Activated naive CD4-positive, alpha-beta T cell treated with anti-CD3 and anti-CD28 coated beads, Interleukin-2, amount 50 U/mL, for 72 hours (primary cell): ENCODE measurements around the gene MTCH2. TPM values are rescaled to one million over a fixed set of nuclear protein-coding genes. Genes with fewer than 3 reads are reported as not detected.

Experiments
- ATAC-seq, 2 donors: fragments of 150-1000 bp; cut with Tn5 transposase; 2 replicates each; pipeline ENCODE4 v1.10.0; 2021; ENCODE audit warnings: mild to moderate bottlenecking in 2 of 2, moderate library complexity in 2 of 2
- DNase-seq, 2 donors: peaks; one replicate each; pipeline ENCODE4 v3.0.0; 2021 to 2022; ENCODE audit warnings: low spot score in 2 of 2
- H3K27ac Mint-ChIP-seq, 2 donors: one replicate each; pipeline ENCODE4 v1.8.0; 2022; ENCODE audit warnings: mild to moderate bottlenecking in 2 of 2, mixed read lengths in 2 of 2
- H3K36me3 Mint-ChIP-seq, 2 donors: one replicate each; pipeline ENCODE4 v1.8.0; 2022; ENCODE audit warnings: mixed read lengths in 2 of 2
- H3K9me3 Mint-ChIP-seq, 2 donors: one replicate each; pipeline ENCODE4 v1.8.0; 2022; ENCODE audit warnings: mixed read lengths in 2 of 2
- total RNA-seq, 2 donors: library from RNA; stranded (reverse); gene quantifications; one replicate each; pipeline ENCODE4 v1.2.3, GENCODE V29; 2022

The MTCH2 gene
- total RNA-seq, 2 donors from 2014 or later: 103 to 134 TPM

DNA sequence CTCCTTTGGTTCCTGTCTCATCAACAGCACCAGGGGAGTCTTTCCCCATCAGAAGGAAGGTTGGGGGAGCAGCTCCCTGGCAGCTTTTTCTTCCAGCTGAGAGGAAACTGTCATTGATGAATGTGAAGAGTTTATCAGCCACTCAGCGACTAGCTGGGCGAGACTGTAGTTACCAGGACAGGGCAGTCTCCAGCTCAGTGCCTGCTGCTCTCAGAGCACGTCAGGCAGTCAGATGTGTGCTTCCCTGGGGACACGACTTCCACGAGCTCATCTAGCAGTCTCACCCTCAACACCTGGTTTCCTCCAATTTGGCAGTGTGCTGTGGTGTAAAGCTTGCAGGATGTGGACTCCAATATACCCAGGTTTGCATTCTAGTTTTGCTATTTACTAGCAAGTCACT lies 35.6 kb downstream of the MTCH2 start:
- DNase-seq (no peak), ATAC-seq (no peak)
- H3K36me3 Mint-ChIP-seq: no peaks in the 10 kb centered on the region
- H3K27ac Mint-ChIP-seq: no peak overlapping the region
- H3K9me3 Mint-ChIP-seq: no peaks in the 10 kb centered on the region

- no peaks in the 10 kb centered on the region for H3K9me3 Mint-ChIP-seq
- no peak overlapping the region for H3K27ac Mint-ChIP-seq
- ATAC-seq (no peak), DNase-seq (no peak)
- no peaks in the 10 kb centered on the region for H3K36me3 Mint-ChIP-seq
Observed at GRCh38 chr11:47605921-47606320, 36.4 kb downstream of the MTCH2 start.

- Mint-ChIP-seq H3K9me3 (no peaks in the 10 kb centered on the region), H3K27ac (no peak overlapping the region), H3K36me3 (no peaks in the 10 kb centered on the region)
- ATAC-seq (no peak), DNase-seq (no peak)
Observed at GRCh38 chr11:47603295-47603694, 39.1 kb downstream of the MTCH2 start.

- no peak for ATAC-seq
- Mint-ChIP-seq H3K9me3 (no peaks in the 10 kb centered on the region), H3K36me3 (no peaks in the 10 kb centered on the region), H3K27ac (peak overlapping the region in 1 of 2 donors; percentile 66)
- DNase-seq: no peak
Observed at GRCh38 chr11:47599902-47600301, 42.5 kb downstream of the MTCH2 start.

GRCh38 chr11:47595967-47596366 lies 46.4 kb downstream of the MTCH2 start:
- Mint-ChIP-seq H3K27ac (no peak overlapping the region), H3K9me3 (no peaks in the 10 kb centered on the region), H3K36me3 (no peaks in the 10 kb centered on the region)
- DNase-seq: no peak
- no peak for ATAC-seq

- H3K27ac Mint-ChIP-seq: no peak overlapping the region
- no peak for DNase-seq
- no peaks in the 10 kb centered on the region for H3K9me3 Mint-ChIP-seq
- peak in 1 of 2 donors; percentile 39 for ATAC-seq
- H3K36me3 Mint-ChIP-seq: no peaks in the 10 kb centered on the region
Observed at GRCh38 chr11:47595029-47595428, 47.3 kb downstream of the MTCH2 start.

DNA sequence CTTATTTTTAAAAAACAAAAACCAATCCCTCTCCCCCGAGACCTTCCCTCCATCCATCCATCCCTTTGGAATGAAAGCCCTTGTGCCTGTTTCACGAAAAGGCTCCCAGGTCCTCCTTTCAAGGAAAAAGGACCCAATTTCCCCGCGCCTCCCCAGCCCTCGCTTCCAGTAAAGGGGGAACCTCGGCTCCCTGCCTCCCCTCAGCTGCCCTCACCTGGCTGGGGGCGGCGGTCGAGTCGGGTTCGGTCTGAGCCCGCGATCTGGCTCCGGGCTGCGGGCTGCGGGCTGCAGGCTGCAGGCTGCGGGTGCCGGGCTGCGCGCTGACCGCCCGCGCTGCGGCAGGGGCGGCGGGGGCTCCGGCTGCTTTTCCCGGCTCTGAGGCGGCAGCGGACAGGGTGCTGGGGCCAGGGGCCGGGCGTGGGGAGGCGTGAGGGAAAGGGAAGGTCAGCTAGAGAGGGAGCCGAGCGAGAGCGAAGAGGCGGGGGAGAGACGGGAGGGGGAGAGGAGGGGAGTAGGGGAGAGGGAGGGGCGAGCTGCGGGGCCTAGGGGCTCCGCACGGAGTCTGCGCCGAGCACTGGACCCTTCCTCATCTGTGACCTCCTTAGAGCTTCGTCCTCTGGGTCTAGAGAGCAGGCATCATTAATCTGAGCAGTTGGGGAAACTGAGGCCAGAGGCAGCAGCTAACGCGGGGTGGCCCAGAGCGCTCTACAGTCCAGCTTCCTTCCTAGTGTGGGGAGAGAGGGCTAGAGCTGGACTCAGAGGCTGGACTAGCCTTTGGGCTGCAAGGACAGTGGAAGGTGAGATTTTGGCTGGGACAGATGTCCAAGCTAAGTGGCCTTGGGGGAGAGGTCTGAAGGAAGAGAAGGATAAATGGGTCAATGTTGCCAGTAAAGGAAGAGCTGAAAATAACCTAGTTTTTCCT lies 48.2 kb downstream of the MTCH2 start, which contains the start of gene C1QTNF4:
C1QTNF4 (minus strand) TSS at position 478 of the 922 bp plus-strand sequence. CDS start 3,601 bp downstream, outside the sequence.
- ATAC-seq (no peak), DNase-seq (no peak)
- no peak within 1 kb of the TSS for H3K27ac Mint-ChIP-seq
- no peaks in the 10 kb centered on the region for H3K9me3 Mint-ChIP-seq
- no peaks in the 10 kb centered on the region for H3K36me3 Mint-ChIP-seq

DNA sequence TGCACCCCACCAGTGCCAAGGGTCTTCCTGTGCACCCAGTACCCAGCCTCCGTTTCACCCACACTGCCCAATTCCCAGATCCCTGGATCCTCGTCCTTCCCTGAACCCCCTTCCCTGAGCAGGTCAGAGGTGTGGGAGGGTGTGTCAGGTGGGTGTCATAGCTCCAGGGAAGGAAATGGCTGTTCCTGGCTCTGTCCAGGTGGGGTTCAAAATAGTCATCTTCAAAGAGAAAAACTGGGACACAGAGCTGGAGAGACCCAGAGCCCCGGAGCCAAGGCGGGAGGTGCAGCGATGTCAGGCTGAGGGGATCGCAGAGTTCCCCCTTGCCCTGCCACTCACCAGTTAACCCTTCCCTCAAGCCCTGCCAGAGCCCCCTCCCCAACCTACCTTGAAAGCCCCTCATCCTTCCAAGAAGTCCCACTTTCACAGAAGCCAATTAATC lies 48.8 kb downstream of the MTCH2 start:
- no peaks in the 10 kb centered on the region for H3K36me3 Mint-ChIP-seq
- H3K9me3 Mint-ChIP-seq: no peaks in the 10 kb centered on the region
- H3K27ac Mint-ChIP-seq: no peak overlapping the region
- ATAC-seq (no peak), DNase-seq (no peak)

GRCh38 chr11:47592970-47593369 lies 49.4 kb downstream of the MTCH2 start:
- H3K36me3 Mint-ChIP-seq: no peaks in the 10 kb centered on the region
- DNase-seq: no peak
- H3K27ac Mint-ChIP-seq: no peak overlapping the region
- H3K9me3 Mint-ChIP-seq: no peaks in the 10 kb centered on the region
- ATAC-seq: no peak

GRCh38 chr11:47592251-47592650 lies 50.1 kb downstream of the MTCH2 start:
- Mint-ChIP-seq H3K9me3 (no peaks in the 10 kb centered on the region), H3K27ac (no peak overlapping the region), H3K36me3 (no peaks in the 10 kb centered on the region)
- ATAC-seq (no peak), DNase-seq (no peak)

DNA sequence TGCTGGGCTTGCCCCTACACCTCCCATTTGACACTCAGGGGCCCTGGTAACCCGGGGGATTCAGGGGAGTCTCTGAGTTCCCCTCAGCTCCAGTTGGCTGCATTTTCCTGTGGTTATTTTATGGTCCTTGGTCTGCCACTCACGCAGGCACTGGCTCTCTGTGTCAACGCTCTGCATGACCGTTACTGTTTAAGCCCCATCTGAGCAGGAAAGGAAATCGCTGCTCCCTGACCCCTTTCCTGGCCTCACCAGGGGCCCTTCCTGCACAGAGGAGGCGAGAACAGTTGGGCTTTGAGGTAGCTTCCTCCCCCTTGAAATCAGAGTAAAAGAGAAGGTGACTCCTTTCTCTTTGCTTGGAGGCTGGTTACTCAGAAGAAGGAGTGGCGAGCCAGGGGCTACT lies 50.6 kb downstream of the MTCH2 start:
- ATAC-seq: no peak
- no peaks in the 10 kb centered on the region for H3K36me3 Mint-ChIP-seq
- no peak for DNase-seq
- H3K27ac Mint-ChIP-seq: no peak overlapping the region
- no peaks in the 10 kb centered on the region for H3K9me3 Mint-ChIP-seq

GRCh38 chr11:47589977-47590861 lies 52.1 kb downstream of the MTCH2 start:
- Mint-ChIP-seq H3K27ac (no peak overlapping the region), H3K36me3 (no peaks in the 10 kb centered on the region), H3K9me3 (no peaks in the 10 kb centered on the region)
- DNase-seq (no peak), ATAC-seq (no peak)

GRCh38 chr11:47589584-47589976 lies 52.8 kb downstream of the MTCH2 start:
- Mint-ChIP-seq H3K27ac (no peak overlapping the region), H3K36me3 (peaks cover 0 to 1% of the 10 kb centered on the region in 2 donors), H3K9me3 (no peaks in the 10 kb centered on the region)
- DNase-seq: no peak
- ATAC-seq: no peak

- no peak for DNase-seq
- Mint-ChIP-seq H3K27ac (no peak overlapping the region), H3K9me3 (no peaks in the 10 kb centered on the region), H3K36me3 (peaks cover 3 to 6% of the 10 kb centered on the region in 2 donors)
- no peak for ATAC-seq
Observed at GRCh38 chr11:47589118-47589517, 53.2 kb downstream of the MTCH2 start.

DNA sequence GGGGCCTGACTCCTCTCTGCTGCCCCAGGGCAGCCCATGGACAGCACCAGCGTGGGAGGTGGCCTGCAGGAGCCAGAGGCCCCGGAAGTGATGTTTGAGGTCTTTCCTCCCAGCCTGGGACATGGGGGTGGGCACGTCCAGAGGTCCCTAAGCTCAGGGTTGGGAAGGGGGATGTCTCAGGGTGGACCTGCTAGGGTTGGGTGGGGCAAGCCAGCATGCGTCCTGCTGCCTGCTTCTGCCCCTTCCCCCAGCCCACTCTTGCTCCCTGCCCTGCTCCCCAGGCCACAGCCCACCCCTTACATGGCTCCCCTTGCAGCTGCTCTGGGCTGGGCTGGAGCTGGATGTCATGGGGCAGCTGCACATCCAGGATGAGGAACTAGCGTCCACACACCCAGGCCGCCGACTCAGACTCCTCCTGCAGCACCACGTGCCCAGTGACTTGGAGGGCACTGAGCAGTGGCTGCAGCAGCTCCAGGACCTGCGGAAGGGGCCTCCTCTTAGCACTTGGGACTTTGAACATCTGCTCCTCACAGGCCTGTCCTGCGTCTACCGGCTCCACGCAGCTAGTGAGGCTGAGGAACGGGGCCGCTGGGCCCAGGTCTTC lies 54.5 kb downstream of the MTCH2 start:
- ATAC-seq (peak in 1 of 2 donors; percentile 15), DNase-seq (no peak)
- Mint-ChIP-seq H3K27ac (no peak overlapping the region), H3K9me3 (no peaks in the 10 kb centered on the region), H3K36me3 (peaks cover 8 to 14% of the 10 kb centered on the region in 2 donors)

DNA sequence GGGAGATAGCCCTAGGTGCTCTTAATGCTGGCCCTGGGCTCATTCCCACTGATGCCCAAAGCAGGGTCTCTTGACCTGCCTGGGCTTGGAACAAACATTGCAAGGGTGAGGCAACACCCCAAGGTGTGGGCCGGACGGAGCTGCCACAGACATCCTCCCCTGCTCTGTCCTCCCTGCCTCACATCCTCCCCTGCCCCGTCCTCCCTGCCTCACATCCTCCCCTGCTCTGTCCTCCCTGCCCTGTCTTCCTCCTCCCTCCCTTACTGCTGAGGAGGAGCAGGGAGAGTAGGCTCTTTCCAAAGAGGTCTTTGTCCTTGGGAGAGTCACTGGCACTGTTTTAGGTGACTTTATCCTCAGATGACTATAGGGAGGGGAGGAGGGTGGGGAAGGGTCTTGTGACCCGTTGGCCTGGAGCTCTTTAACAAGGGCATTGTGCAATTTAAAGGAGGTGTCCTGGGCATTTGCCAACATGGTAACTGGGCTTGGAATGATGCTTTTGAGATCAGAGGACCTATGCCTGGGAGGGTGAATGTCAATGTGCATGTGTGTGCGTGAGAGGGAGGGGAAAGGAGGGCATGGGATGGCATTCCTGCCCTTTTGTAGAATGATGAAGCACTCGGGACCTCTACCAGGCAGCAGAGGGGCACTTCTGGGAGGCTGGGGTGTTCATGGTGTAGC lies 55.2 kb downstream of the MTCH2 start:
- H3K27ac Mint-ChIP-seq: no peak overlapping the region
- ATAC-seq: peak; percentile 18 to 30
- H3K36me3 Mint-ChIP-seq: peaks cover 8 to 14% of the 10 kb centered on the region in 2 donors
- no peaks in the 10 kb centered on the region for H3K9me3 Mint-ChIP-seq
- DNase-seq: no peak
